Neural crest cell (in vitro differentiated cells): ENCODE results near the gene LTBP1. TPM values are rescaled to one million over a fixed set of nuclear protein-coding genes. Genes with fewer than 3 reads are reported as not detected.
A peak's percentile ranks its signal among the peaks of the same experiment; 100 is the strongest.

Experiments
- DNase-seq: peaks from one replicate; pipeline ENCODE4 v3.0.0; 2021; ENCODE audit warnings: low read depth, mixed read lengths, low spot score
- H3K27ac Mint-ChIP-seq: one replicate; pipeline ENCODE4 v1.8.0; 2021; ENCODE audit warnings: mild to moderate bottlenecking, mixed read lengths; ENCODE audit not compliant: unreplicated experiment
- H3K27me3 Mint-ChIP-seq: 2 replicates; pipeline ENCODE4 v1.8.0; 2021; ENCODE audit warnings: low read depth, mild to moderate bottlenecking, mixed read lengths
- H3K36me3 Mint-ChIP-seq: 2 replicates; pipeline ENCODE4 v1.8.0; 2021; ENCODE audit warnings: low read depth, mild to moderate bottlenecking, mixed read lengths
- H3K4me1 Mint-ChIP-seq: 2 replicates; pipeline ENCODE4 v1.8.0; 2021; ENCODE audit warnings: mixed read lengths
- H3K4me3 Mint-ChIP-seq: one replicate; pipeline ENCODE4 v1.8.0; 2021; ENCODE audit warnings: mild to moderate bottlenecking, mixed read lengths
- H3K9me3 Mint-ChIP-seq: 2 replicates; pipeline ENCODE4 v1.8.0; 2021; ENCODE audit warnings: mixed read lengths
- long read RNA-seq: library from polyadenylated mRNA; unstranded; transcript quantifications from one replicate; pipeline ENCODE4 v2.0.0, GENCODE V29; 2020
- total RNA-seq: library from RNA; stranded (reverse); gene quantifications from 2 replicates; pipeline ENCODE4 v1.2.1, GENCODE V29; 2021
- TF ChIP-seq, protein P1 (sequence below): fragments of 200-600 bp; sonication (generic); conservative IDR thresholded peaks from 2 replicates; pipeline ENCODE4 v1.5.0; 2021; ENCODE audit warnings: antibody characterized with exemption, mild to moderate bottlenecking

The LTBP1 gene, protein sequence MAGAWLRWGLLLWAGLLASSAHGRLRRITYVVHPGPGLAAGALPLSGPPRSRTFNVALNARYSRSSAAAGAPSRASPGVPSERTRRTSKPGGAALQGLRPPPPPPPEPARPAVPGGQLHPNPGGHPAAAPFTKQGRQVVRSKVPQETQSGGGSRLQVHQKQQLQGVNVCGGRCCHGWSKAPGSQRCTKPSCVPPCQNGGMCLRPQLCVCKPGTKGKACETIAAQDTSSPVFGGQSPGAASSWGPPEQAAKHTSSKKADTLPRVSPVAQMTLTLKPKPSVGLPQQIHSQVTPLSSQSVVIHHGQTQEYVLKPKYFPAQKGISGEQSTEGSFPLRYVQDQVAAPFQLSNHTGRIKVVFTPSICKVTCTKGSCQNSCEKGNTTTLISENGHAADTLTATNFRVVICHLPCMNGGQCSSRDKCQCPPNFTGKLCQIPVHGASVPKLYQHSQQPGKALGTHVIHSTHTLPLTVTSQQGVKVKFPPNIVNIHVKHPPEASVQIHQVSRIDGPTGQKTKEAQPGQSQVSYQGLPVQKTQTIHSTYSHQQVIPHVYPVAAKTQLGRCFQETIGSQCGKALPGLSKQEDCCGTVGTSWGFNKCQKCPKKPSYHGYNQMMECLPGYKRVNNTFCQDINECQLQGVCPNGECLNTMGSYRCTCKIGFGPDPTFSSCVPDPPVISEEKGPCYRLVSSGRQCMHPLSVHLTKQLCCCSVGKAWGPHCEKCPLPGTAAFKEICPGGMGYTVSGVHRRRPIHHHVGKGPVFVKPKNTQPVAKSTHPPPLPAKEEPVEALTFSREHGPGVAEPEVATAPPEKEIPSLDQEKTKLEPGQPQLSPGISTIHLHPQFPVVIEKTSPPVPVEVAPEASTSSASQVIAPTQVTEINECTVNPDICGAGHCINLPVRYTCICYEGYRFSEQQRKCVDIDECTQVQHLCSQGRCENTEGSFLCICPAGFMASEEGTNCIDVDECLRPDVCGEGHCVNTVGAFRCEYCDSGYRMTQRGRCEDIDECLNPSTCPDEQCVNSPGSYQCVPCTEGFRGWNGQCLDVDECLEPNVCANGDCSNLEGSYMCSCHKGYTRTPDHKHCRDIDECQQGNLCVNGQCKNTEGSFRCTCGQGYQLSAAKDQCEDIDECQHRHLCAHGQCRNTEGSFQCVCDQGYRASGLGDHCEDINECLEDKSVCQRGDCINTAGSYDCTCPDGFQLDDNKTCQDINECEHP (N-terminal part only)
- 26.8 and 30.2 TPM in 2 replicates for total RNA-seq
- long read RNA-seq, partial matches to known transcripts = 5 of 11 reads
- long read RNA-seq, other reads (novel, unspliced or antisense) = 6 of 11 reads

GRCh38 chr2:32946314-32947075 lies at the start of gene LTBP1:
TSS of gene LTBP1 (plus strand) at chr2:32946953. CDS start at chr2:32947325, 372 bp downstream.
- Mint-ChIP-seq H3K9me3 (no peaks in the 10 kb centered on the region), H3K4me3 (peak within 1 kb of the TSS; percentile 91), H3K4me1 (peaks cover 11% of the 10 kb centered on the region), H3K27ac (peak within 1 kb of the TSS; percentile 27), H3K27me3 (no peaks in the 10 kb centered on the region), H3K36me3 (no peaks in the 10 kb centered on the region)
- TF ChIP-seq, protein P1, sequence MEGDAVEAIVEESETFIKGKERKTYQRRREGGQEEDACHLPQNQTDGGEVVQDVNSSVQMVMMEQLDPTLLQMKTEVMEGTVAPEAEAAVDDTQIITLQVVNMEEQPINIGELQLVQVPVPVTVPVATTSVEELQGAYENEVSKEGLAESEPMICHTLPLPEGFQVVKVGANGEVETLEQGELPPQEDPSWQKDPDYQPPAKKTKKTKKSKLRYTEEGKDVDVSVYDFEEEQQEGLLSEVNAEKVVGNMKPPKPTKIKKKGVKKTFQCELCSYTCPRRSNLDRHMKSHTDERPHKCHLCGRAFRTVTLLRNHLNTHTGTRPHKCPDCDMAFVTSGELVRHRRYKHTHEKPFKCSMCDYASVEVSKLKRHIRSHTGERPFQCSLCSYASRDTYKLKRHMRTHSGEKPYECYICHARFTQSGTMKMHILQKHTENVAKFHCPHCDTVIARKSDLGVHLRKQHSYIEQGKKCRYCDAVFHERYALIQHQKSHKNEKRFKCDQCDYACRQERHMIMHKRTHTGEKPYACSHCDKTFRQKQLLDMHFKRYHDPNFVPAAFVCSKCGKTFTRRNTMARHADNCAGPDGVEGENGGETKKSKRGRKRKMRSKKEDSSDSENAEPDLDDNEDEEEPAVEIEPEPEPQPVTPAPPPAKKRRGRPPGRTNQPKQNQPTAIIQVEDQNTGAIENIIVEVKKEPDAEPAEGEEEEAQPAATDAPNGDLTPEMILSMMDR = peak; percentile 82
- peak; percentile 62 for DNase-seq

GRCh38 chr2:32900246-32900973 lies 46.3 kb upstream of the LTBP1 start:
- Mint-ChIP-seq H3K9me3 (peaks cover under 1% of the 10 kb centered on the region), H3K4me1 (peaks cover 7% of the 10 kb centered on the region), H3K36me3 (no peaks in the 10 kb centered on the region), H3K27ac (peak overlapping the region; percentile 58), H3K4me3 (no peak overlapping the region), H3K27me3 (peaks cover 4% of the 10 kb centered on the region)
- no peak for DNase-seq
- TF ChIP-seq, protein P1 = no peak

DNA sequence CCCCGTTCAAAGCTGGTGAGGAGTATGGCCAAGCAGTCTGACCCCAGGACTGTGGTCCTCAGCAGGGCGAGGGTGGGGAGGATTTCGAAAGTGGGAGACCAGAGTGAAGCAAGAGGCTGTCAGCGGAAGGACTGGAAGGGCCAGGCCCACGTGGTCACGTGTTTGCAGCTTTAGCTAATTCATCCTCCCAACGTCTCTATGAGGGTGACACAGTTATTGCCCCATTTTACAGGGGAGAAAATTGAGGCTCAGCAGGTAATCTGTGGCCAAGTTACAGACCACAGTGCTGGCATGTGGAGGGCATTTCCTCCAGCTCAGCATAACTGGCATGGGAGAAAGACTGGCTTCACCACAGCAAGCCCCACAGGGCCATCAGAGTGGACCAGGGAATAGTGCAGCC lies 45.4 kb upstream of the LTBP1 start:
- H3K9me3 Mint-ChIP-seq = peaks cover 3% of the 10 kb centered on the region
- no peaks in the 10 kb centered on the region for H3K36me3 Mint-ChIP-seq
- H3K4me3 Mint-ChIP-seq = no peak overlapping the region
- H3K27me3 Mint-ChIP-seq = peaks cover 4% of the 10 kb centered on the region
- H3K4me1 Mint-ChIP-seq = peaks cover 7% of the 10 kb centered on the region
- no peak for DNase-seq
- TF ChIP-seq, protein P1 = no peak
- H3K27ac Mint-ChIP-seq = peak overlapping the region; percentile 58

- peaks cover 7% of the 10 kb centered on the region for H3K4me1 Mint-ChIP-seq
- peaks cover 4% of the 10 kb centered on the region for H3K27me3 Mint-ChIP-seq
- H3K36me3 Mint-ChIP-seq = no peaks in the 10 kb centered on the region
- TF ChIP-seq, protein P1 = no peak
- no peak for DNase-seq
- no peak overlapping the region for H3K27ac Mint-ChIP-seq
- H3K9me3 Mint-ChIP-seq = peaks cover 3% of the 10 kb centered on the region
- no peak overlapping the region for H3K4me3 Mint-ChIP-seq
Observed at GRCh38 chr2:32902174-32902573, 44.6 kb upstream of the LTBP1 start.
